ENCODE measurements around the gene KLK14. TPM values are rescaled to one million over a fixed set of nuclear protein-coding genes. Genes with fewer than 3 reads are reported as not detected.

The KLK14 gene
- total RNA-seq, 3 donors from 2014 or later = 0.41 TPM; not detected in 2

DNA sequence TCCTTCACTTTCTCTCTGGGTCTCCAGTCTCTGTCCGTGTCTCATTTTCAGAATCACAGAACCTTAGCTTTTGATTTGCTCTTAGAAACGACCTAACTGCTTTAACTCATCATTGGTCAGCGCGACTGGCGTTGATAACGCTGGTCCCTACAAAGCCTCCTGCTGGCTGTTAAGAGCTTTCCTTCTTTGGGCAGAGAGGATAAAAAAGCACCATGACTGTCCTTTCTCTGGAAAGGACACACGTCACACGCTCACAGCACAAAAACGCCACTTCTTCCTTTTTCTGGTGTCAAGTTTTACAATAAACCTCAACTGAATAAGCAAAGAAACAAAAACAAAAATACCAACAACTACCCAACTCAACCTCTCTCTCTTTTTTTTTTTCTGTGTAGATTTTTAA lies 46.2 kb downstream of the KLK14 start:
- DNase-seq = no peak
- no peak overlapping the region for H3K4me3 ChIP-seq
- intact Hi-C loops (cut with DNase I, micrococcal nuclease) = no loop called here

DNA sequence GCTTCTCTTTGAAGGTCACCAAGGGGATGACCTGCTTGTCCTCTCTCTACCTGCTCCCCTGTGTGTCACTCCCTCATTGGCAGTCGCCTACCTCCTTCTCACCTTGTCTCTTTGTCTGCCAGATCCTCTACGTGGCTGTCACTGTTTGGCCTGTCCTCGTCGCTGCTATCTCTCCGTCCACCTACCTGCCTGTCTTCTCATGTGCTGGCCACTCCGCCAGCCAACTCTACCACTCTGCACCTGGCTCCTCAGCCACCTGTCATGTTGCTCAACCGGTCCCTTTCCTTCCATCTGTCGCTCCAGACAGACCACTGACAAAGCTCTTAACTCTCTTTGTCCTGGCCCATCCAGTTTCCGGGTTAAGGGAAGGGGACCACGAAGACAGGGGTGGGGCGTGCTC lies 48.0 kb downstream of the KLK14 start, which contains the start of gene KLK12:
Gene KLK12 (minus strand): TSS at position 299 of the 400 bp plus-strand sequence. CDS start 381 bp downstream, outside the sequence.
- intact Hi-C loops (cut with DNase I, micrococcal nuclease) = no loop called here
- Histone ChIP-seq H3K36me3 (ENCODE audit: low read depth) (no peaks in the 10 kb centered on the region), H3K9me3 (no peaks in the 10 kb centered on the region), H3K4me3 (no peak within 1 kb of the TSS), H3K4me1 (ENCODE audit: low read depth) (no peaks in the 10 kb centered on the region)
- TF ChIP-seq, protein P1, sequence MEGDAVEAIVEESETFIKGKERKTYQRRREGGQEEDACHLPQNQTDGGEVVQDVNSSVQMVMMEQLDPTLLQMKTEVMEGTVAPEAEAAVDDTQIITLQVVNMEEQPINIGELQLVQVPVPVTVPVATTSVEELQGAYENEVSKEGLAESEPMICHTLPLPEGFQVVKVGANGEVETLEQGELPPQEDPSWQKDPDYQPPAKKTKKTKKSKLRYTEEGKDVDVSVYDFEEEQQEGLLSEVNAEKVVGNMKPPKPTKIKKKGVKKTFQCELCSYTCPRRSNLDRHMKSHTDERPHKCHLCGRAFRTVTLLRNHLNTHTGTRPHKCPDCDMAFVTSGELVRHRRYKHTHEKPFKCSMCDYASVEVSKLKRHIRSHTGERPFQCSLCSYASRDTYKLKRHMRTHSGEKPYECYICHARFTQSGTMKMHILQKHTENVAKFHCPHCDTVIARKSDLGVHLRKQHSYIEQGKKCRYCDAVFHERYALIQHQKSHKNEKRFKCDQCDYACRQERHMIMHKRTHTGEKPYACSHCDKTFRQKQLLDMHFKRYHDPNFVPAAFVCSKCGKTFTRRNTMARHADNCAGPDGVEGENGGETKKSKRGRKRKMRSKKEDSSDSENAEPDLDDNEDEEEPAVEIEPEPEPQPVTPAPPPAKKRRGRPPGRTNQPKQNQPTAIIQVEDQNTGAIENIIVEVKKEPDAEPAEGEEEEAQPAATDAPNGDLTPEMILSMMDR (IDR thresholded peaks at IDR 0.05) = no peak
- DNase-seq (no peak), ATAC-seq (peak; percentile 25)

More for the DNA sequence above, 46.2 kb downstream of the KLK14 start:
- Histone ChIP-seq H3K36me3 (ENCODE audit: low read depth) (no peaks in the 10 kb centered on the region), H3K4me1 (ENCODE audit: low read depth) (no peaks in the 10 kb centered on the region), H3K9me3 (no peaks in the 10 kb centered on the region)
- TF ChIP-seq, protein P1 (IDR thresholded peaks at IDR 0.05) = no peak
- no peak for ATAC-seq

DNA sequence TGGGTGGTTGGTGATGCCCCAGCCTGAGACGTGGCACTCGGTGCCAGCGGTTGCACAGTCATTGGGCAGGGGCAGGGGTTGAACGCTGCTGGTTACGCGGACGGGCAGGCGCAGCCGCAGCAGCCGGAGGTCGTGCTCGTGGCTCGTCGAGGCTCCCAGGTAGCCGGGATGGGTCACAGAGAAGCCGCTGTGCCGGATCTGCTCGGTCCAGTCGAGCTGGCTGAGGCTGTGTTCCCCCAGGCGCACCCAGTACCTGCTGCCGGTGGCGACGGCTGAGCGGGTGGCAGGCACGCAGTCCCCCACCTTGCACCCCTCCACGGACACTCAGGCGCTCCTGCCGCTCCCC lies 50.8 kb downstream of the KLK14 start:
- no peak for ATAC-seq
- intact Hi-C loops (cut with DNase I, micrococcal nuclease) = no loop called here
- no peak overlapping the region for H3K4me3 ChIP-seq
- no peaks in the 10 kb centered on the region for H3K9me3 ChIP-seq
- DNase-seq = no peak
- no peaks in the 10 kb centered on the region for H3K36me3 ChIP-seq (ENCODE audit: low read depth)
- H3K4me1 ChIP-seq (ENCODE audit: low read depth) = no peaks in the 10 kb centered on the region
- TF ChIP-seq, protein P1 (IDR thresholded peaks at IDR 0.05) = no peak

DNA sequence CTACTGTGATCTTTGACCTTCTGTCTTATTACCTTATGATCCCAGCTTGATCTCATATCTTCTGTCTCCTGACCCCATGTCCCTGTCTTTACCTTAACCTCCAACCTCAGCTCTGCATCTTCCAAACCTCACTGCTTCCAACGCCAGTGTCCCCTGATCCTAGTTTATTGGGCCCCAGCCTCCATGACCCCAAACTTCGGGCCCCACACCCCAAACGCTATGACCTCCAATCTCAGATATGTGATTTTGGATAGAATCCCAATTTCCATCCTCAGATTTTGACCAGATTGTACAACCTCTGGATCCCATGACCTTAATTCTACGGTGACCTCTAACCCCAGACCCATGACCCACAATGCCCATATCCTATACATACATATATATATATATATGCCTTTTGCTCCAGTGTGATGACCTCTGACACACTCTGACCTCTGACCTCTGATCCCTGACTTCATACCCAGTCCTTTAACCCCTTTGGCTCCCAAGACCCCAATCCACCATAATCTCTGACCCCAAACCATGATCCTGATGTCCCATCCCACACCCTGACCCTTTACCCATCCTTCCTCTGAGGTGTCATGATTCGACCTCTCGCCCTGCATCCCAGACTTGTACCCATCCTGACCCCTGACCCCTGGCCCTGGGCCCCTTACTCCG lies 51.3 kb downstream of the KLK14 start:
- Histone ChIP-seq H3K4me1 (ENCODE audit: low read depth) (no peaks in the 10 kb centered on the region), H3K36me3 (ENCODE audit: low read depth) (no peaks in the 10 kb centered on the region), H3K9me3 (no peaks in the 10 kb centered on the region), H3K4me3 (no peak overlapping the region)
- DNase-seq = no peak
- TF ChIP-seq, protein P1 (IDR thresholded peaks at IDR 0.05) = no peak
- intact Hi-C loops (cut with DNase I, micrococcal nuclease) = no loop called here
- no peak for ATAC-seq

DNA sequence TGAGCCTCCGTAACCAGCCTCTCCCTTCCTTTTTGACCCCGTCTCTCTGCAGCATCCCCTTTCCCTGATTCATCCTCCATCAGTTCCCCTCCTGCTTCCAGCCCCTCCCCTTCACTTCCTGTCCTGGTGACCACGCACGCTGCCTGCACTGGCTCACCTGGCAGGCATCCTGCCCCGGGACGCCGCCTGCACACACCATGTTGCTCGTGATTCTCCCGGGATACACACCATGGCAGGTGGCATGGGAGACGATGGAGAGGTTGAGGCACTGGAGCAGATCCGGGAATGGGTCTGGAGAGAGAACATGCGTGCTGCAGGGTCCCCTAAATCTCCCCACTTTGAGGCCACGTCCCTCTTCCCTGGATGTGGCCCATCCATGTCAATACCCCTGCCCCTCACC lies 52.1 kb downstream of the KLK14 start:
- no peaks in the 10 kb centered on the region for H3K36me3 ChIP-seq (ENCODE audit: low read depth)
- no peak for ATAC-seq
- TF ChIP-seq, protein P1 (IDR thresholded peaks at IDR 0.05) = no peak

More for the DNA sequence above, 52.1 kb downstream of the KLK14 start:
- no peak for DNase-seq
- Histone ChIP-seq H3K9me3 (no peaks in the 10 kb centered on the region), H3K4me1 (ENCODE audit: low read depth) (no peaks in the 10 kb centered on the region), H3K4me3 (no peak overlapping the region)
- intact Hi-C loops (cut with DNase I, micrococcal nuclease) = no loop called here

All from mucosa of descending colon (tissue), 3 donors.